22Rv1 (cell line): ENCODE results near the gene ARHGAP26.

ENCODE experiments used
- ZFX ChIP-seq: fragments of 450-650 bp; IDR thresholded peaks from 2 replicates; pipeline ENCODE4 v1.6.1; 2017; ENCODE audit warnings: antibody characterized with exemption, borderline replicate concordance
- TF ChIP-seq, protein P1 (sequence below): fragments of 450-650 bp; IDR thresholded peaks from 2 replicates; pipeline ENCODE4 v1.5.1; 2017; ENCODE audit warnings: mild to moderate bottlenecking

DNA sequence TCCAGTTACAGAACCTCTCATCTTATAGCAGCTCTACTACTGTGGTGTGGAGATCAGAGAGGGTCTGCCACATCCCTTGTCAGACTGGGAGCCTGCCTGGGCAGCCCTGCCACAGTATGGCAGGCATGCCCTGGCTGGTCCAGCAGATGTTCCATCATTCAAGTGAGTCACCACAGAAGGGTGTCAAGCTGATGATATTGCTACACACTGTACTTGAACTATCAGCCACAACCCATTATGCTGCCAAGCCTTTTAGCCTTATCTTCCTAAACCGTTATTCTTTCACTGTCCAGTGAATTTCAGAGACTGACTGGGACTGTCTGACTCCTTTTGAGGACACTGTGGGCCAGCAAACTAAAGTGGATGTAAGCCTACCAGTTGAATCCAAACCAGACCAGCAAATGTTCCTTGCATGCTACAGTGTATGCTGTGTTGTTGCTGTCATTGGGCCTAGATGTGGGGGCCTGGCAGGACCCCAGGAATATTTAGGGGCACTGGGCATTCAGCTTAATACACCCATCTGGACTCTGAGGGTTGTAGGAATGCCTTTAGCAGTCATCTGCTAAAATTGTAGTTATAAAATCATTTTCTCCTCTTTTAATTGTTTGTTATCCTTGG, 430.7 kb downstream of the ARHGAP26 start:
- TF ChIP-seq, protein P1, sequence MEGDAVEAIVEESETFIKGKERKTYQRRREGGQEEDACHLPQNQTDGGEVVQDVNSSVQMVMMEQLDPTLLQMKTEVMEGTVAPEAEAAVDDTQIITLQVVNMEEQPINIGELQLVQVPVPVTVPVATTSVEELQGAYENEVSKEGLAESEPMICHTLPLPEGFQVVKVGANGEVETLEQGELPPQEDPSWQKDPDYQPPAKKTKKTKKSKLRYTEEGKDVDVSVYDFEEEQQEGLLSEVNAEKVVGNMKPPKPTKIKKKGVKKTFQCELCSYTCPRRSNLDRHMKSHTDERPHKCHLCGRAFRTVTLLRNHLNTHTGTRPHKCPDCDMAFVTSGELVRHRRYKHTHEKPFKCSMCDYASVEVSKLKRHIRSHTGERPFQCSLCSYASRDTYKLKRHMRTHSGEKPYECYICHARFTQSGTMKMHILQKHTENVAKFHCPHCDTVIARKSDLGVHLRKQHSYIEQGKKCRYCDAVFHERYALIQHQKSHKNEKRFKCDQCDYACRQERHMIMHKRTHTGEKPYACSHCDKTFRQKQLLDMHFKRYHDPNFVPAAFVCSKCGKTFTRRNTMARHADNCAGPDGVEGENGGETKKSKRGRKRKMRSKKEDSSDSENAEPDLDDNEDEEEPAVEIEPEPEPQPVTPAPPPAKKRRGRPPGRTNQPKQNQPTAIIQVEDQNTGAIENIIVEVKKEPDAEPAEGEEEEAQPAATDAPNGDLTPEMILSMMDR: no peak
- no peak for TF ChIP-seq ZFX
